Karpas-422 (cell line): ENCODE measurements around the gene EMP1. TPM values are rescaled to one million over a fixed set of nuclear protein-coding genes. Genes with fewer than 3 reads are reported as not detected.

Source experiments
- DNase-seq: peaks from one replicate; pipeline ENCODE4 v3.0.0-alpha.2; 2015
- H2AFZ ChIP-seq: fragments of 200-600 bp; sonication (generic); 2 replicates; pipeline ENCODE4 v1.6.1; 2014; ENCODE audit warnings: antibody characterized with exemption, low read length, mixed read lengths
- H3K27ac ChIP-seq: fragments of 200-600 bp; sonication (generic); 2 replicates; pipeline ENCODE4 v1.5.1; 2014; ENCODE audit warnings: mild to moderate bottlenecking, low read length, moderate library complexity
- H3K27me3 ChIP-seq: fragments of 200-600 bp; sonication (generic); 2 replicates; pipeline ENCODE4 v1.6.1; 2014; ENCODE audit warnings: low read length, mixed read lengths
- H3K36me3 ChIP-seq: fragments of 200-600 bp; sonication (generic); 2 replicates; pipeline ENCODE4 v1.6.1; 2014; ENCODE audit warnings: low read length, mixed read lengths; ENCODE audit not compliant: insufficient read depth
- H3K4me1 ChIP-seq: fragments of 200-600 bp; sonication (generic); 2 replicates; pipeline ENCODE4 v1.6.1; 2014; ENCODE audit warnings: mild to moderate bottlenecking, low read length, mixed read lengths
- H3K4me2 ChIP-seq: fragments of 200-600 bp; sonication (generic); 2 replicates; pipeline ENCODE4 v1.6.1; 2014; ENCODE audit warnings: low read length, low read depth, mild to moderate bottlenecking; ENCODE audit not compliant: poor library complexity, severe bottlenecking
- H3K4me3 ChIP-seq: fragments of 200-600 bp; sonication (generic); 2 replicates; pipeline ENCODE4 v1.5.1; 2014; ENCODE audit warnings: mild to moderate bottlenecking, antibody characterized with exemption, low read length, mixed read lengths
- H3K79me2 ChIP-seq: fragments of 200-600 bp; sonication (generic); 2 replicates; pipeline ENCODE4 v1.6.1; 2014; ENCODE audit warnings: mild to moderate bottlenecking, low read length, mixed read lengths
- H3K9ac ChIP-seq: fragments of 200-600 bp; sonication (generic); 2 replicates; pipeline ENCODE4 v1.6.0; 2014; ENCODE audit warnings: low read length
- H3K9me2 ChIP-seq: fragments of 200-600 bp; sonication (generic), shearing (Covaris generic); replicated peaks from 2 replicates; pipeline ENCODE4 v1.6.0; 2014; ENCODE audit warnings: mild to moderate bottlenecking, low read length, moderate library complexity; ENCODE audit not compliant: insufficient read depth
- H3K9me3 ChIP-seq: fragments of 300-700, 200-600 bp; sonication (generic); 2 replicates; pipeline ENCODE4 v1.6.1; 2014; ENCODE audit warnings: low read length, mixed read lengths
- H4K20me1 ChIP-seq: fragments of 200-600 bp; sonication (generic); 2 replicates; pipeline ENCODE4 v1.6.1; 2014; ENCODE audit warnings: mild to moderate bottlenecking, antibody characterized with exemption, low read length, low read depth; ENCODE audit not compliant: insufficient read depth
- total RNA-seq: library from RNA; depleted of rRNA; stranded (reverse); fragments of >200 nt; shearing (Covaris generic); gene quantifications from 2 replicates; pipeline ENCODE4 v1.2.3, GENCODE V29; 2014; ENCODE audit warnings: low replicate concordance; rRNA removed

Gene EMP1
- total RNA-seq: not detected in 2 replicates

GRCh38 chr12:13196130-13196921, at the start of gene EMP1:
Gene EMP1, plus strand, starts transcription at chr12:13196726. Its CDS starts 14,785 bp downstream, at chr12:13211511.
- H3K79me2 ChIP-seq: no peaks in the 10 kb centered on the region
- no peaks in the 10 kb centered on the region for H3K4me1 ChIP-seq
- no peak within 1 kb of the TSS for H2AFZ ChIP-seq
- DNase-seq: no peak
- H3K9me2 ChIP-seq: no peaks in the 10 kb centered on the region
- H3K27me3 ChIP-seq: no peaks in the 10 kb centered on the region
- H3K9ac ChIP-seq: no peak within 1 kb of the TSS
- H3K4me2 ChIP-seq: no peak within 1 kb of the TSS
- no peaks in the 10 kb centered on the region for H3K36me3 ChIP-seq
- no peaks in the 10 kb centered on the region for H4K20me1 ChIP-seq
- no peaks in the 10 kb centered on the region for H3K9me3 ChIP-seq
- no peak within 1 kb of the TSS for H3K4me3 ChIP-seq
- no peak within 1 kb of the TSS for H3K27ac ChIP-seq

GRCh38 chr12:13147688-13148484, 48.6 kb upstream of the EMP1 start:
- Histone ChIP-seq H3K36me3 (no peaks in the 10 kb centered on the region), H3K9me2 (no peaks in the 10 kb centered on the region), H2AFZ (no peak overlapping the region), H4K20me1 (no peaks in the 10 kb centered on the region), H3K27me3 (no peaks in the 10 kb centered on the region), H3K27ac (no peak overlapping the region), H3K79me2 (no peaks in the 10 kb centered on the region), H3K4me1 (no peaks in the 10 kb centered on the region; the same call in 1 of the 2 replicates), H3K9ac (no peak overlapping the region), H3K9me3 (no peaks in the 10 kb centered on the region), H3K4me2 (no peak overlapping the region), H3K4me3 (no peak overlapping the region)
- DNase-seq: no peak

GRCh38 chr12:13148485-13148847, 48.1 kb upstream of the EMP1 start:
- Histone ChIP-seq H3K9me2 (no peaks in the 10 kb centered on the region), H3K9ac (no peak overlapping the region), H3K4me1 (no peaks in the 10 kb centered on the region; the same call in 1 of the 2 replicates), H2AFZ (no peak overlapping the region), H3K4me2 (no peak overlapping the region), H4K20me1 (no peaks in the 10 kb centered on the region), H3K36me3 (no peaks in the 10 kb centered on the region), H3K27me3 (no peaks in the 10 kb centered on the region), H3K27ac (no peak overlapping the region), H3K79me2 (no peaks in the 10 kb centered on the region), H3K9me3 (no peaks in the 10 kb centered on the region), H3K4me3 (no peak overlapping the region)
- no peak for DNase-seq

GRCh38 chr12:13149411-13149810, 47.1 kb upstream of the EMP1 start:
- H3K27me3 ChIP-seq: no peaks in the 10 kb centered on the region
- DNase-seq: no peak
- no peak overlapping the region for H3K27ac ChIP-seq
- no peak overlapping the region for H3K4me2 ChIP-seq
- no peaks in the 10 kb centered on the region for H3K9me3 ChIP-seq
- peaks cover 9% of the 10 kb centered on the region for H3K4me1 ChIP-seq
- no peaks in the 10 kb centered on the region for H3K36me3 ChIP-seq
- no peaks in the 10 kb centered on the region for H3K79me2 ChIP-seq
- no peak overlapping the region for H2AFZ ChIP-seq
- no peaks in the 10 kb centered on the region for H3K9me2 ChIP-seq
- no peak overlapping the region for H3K9ac ChIP-seq
- no peaks in the 10 kb centered on the region for H4K20me1 ChIP-seq
- H3K4me3 ChIP-seq: no peak overlapping the region

GRCh38 chr12:13152281-13152680, 44.2 kb upstream of the EMP1 start:
- no peaks in the 10 kb centered on the region for H3K36me3 ChIP-seq
- no peaks in the 10 kb centered on the region for H4K20me1 ChIP-seq
- no peak overlapping the region for H2AFZ ChIP-seq
- H3K4me3 ChIP-seq: no peak overlapping the region
- no peaks in the 10 kb centered on the region for H3K9me3 ChIP-seq
- no peaks in the 10 kb centered on the region for H3K9me2 ChIP-seq
- no peaks in the 10 kb centered on the region for H3K27me3 ChIP-seq
- no peaks in the 10 kb centered on the region for H3K79me2 ChIP-seq
- peaks cover 18% of the 10 kb centered on the region for H3K4me1 ChIP-seq
- H3K9ac ChIP-seq: no peak overlapping the region
- no peak overlapping the region for H3K4me2 ChIP-seq
- no peak for DNase-seq
- no peak overlapping the region for H3K27ac ChIP-seq

- no peak overlapping the region for H2AFZ ChIP-seq
- no peak overlapping the region for H3K4me3 ChIP-seq
- no peak overlapping the region for H3K4me2 ChIP-seq
- H3K27ac ChIP-seq: no peak overlapping the region
- no peaks in the 10 kb centered on the region for H3K9me2 ChIP-seq
- no peaks in the 10 kb centered on the region for H3K79me2 ChIP-seq
- no peaks in the 10 kb centered on the region for H3K9me3 ChIP-seq
- H3K4me1 ChIP-seq: peaks cover 18% of the 10 kb centered on the region
- H3K9ac ChIP-seq: no peak overlapping the region
- H4K20me1 ChIP-seq: no peaks in the 10 kb centered on the region
- no peaks in the 10 kb centered on the region for H3K36me3 ChIP-seq
- H3K27me3 ChIP-seq: no peaks in the 10 kb centered on the region
- DNase-seq: no peak
Measured at GRCh38 chr12:13152756-13153155, 43.8 kb upstream of the EMP1 start.

GRCh38 chr12:13153180-13153579, 43.3 kb upstream of the EMP1 start:
- H3K9ac ChIP-seq: no peak overlapping the region
- no peak overlapping the region for H3K4me3 ChIP-seq
- H3K4me1 ChIP-seq: peaks cover 18% of the 10 kb centered on the region
- no peaks in the 10 kb centered on the region for H3K27me3 ChIP-seq
- no peaks in the 10 kb centered on the region for H4K20me1 ChIP-seq
- H3K4me2 ChIP-seq: no peak overlapping the region
- H3K27ac ChIP-seq: no peak overlapping the region
- DNase-seq: no peak
- no peaks in the 10 kb centered on the region for H3K79me2 ChIP-seq
- H3K9me2 ChIP-seq: no peaks in the 10 kb centered on the region
- no peaks in the 10 kb centered on the region for H3K36me3 ChIP-seq
- no peaks in the 10 kb centered on the region for H3K9me3 ChIP-seq
- no peak overlapping the region for H2AFZ ChIP-seq

- Histone ChIP-seq H3K4me3 (peak overlapping the region; percentile 16; the same call in 1 of the 2 replicates), H3K9me3 (no peaks in the 10 kb centered on the region), H3K4me2 (peak overlapping the region; percentile 62), H3K9ac (0 out of 2 replicates have a peak overlapping the region, but pooled peaks have one; percentile 24), H3K36me3 (no peaks in the 10 kb centered on the region), H2AFZ (peak overlapping the region; percentile 4; the same call in 1 of the 2 replicates), H3K27ac (peak overlapping the region; percentile 68), H3K9me2 (no peaks in the 10 kb centered on the region), H3K4me1 (peaks cover 18% of the 10 kb centered on the region), H3K27me3 (no peaks in the 10 kb centered on the region), H4K20me1 (no peaks in the 10 kb centered on the region), H3K79me2 (no peaks in the 10 kb centered on the region)
- DNase-seq: peak; percentile 56
Measured at GRCh38 chr12:13154027-13154538, 42.4 kb upstream of the EMP1 start.
